ENCODE results near the gene TEKT2.

TEKT2 gene

DNA sequence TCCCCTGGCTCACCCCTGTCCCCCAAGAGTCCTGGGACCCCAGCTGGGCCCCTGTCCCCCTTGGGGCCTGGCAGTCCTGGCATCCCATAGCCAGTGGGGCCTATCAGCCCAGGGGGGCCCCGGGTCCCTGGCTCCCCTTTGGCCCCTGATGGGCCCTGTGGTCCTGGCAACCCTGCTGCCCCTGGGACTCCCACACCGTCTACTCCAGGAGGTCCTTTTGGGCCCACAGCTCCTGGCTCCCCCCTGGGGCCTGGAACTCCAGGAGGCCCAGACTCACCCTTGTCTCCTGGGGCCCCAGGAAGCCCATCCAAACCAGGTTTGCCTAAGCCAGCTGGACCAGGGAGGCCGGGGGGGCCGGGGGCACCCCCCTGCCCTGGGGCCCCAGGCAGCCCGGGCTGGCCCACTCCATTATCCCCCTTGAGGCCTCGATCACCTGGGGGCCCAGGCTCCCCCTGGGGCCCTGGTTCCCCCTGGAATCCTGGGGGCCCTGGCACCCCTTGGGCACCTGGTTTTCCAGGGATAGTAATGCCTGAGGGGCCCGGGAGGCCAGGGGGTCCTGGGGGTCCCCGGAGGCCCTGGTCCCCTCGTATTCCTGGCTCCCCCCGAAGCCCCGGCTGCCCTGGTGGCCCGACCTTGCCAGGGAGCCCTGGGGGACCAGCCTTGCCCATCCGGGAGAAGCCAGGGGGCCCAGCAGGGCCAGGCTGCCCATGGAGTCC is 14.9 kb downstream of the TEKT2 start:
- DNase-seq: no peak
- H2BK5ac ChIP-seq (ENCODE audit: low read depth, low read length, poor library complexity, severe bottlenecking): no peak overlapping the region
- H4K8ac ChIP-seq (ENCODE audit: low read length): no peak overlapping the region
- H3K18ac ChIP-seq (ENCODE audit: low read depth in 1 of 2, low read length in 2 of 2): no peak overlapping the region
- H3K79me1 ChIP-seq (replicated peaks; ENCODE audit: low read length, poor library complexity, severe bottlenecking): peaks cover 5% of the 10 kb centered on the region
- no peak overlapping the region for H3K23ac ChIP-seq (ENCODE audit: low read length in 2 of 2)
- no peak overlapping the region for H3K9ac ChIP-seq (ENCODE audit: low read length)
- no peak overlapping the region for H3K27ac ChIP-seq (ENCODE audit: low read length, poor library complexity, severe bottlenecking)
- peak overlapping the region; percentile 40 for H2AK5ac ChIP-seq (ENCODE audit: low read length, severe bottlenecking)
- H3K4me3 ChIP-seq (ENCODE audit: insufficient read depth in 1 of 2, low read depth in 1 of 2, low read length in 2 of 2): no peak overlapping the region
- H2AFZ ChIP-seq (ENCODE audit: low read depth, low read length): no peak overlapping the region
- H2BK120ac ChIP-seq (ENCODE audit: low read depth, low read length): peak overlapping the region; percentile 15
- no peak overlapping the region for H3K14ac ChIP-seq (ENCODE audit: low read length in 2 of 2)
- H2BK15ac ChIP-seq (ENCODE audit: low read depth, poor library complexity, severe bottlenecking): no peak overlapping the region
- H3K4me2 ChIP-seq (ENCODE audit: low read length, poor library complexity, severe bottlenecking): no peak overlapping the region
- H3K4me1 ChIP-seq (ENCODE audit: control insufficient read depth, insufficient read depth, low read depth, low read length): peaks cover 19% of the 10 kb centered on the region
- no peak overlapping the region for H4K91ac ChIP-seq (ENCODE audit: low read length)
- 91% methylated on average over 13 of the region's 13 CpGs for WGBS
- H2BK12ac ChIP-seq (ENCODE audit: low read length in 2 of 2): no peak overlapping the region
- peaks cover 22 to 50% of the 10 kb centered on the region in 2 experiments for H3K36me3 ChIP-seq (ENCODE audit: control insufficient read depth in 1 of 2, insufficient read depth in 2 of 2, low read depth in 1 of 2, low read length in 2 of 2)
- no peaks in the 10 kb centered on the region for H3K9me3 ChIP-seq (ENCODE audit: control insufficient read depth, low read length)
- no peaks in the 10 kb centered on the region for H3K27me3 ChIP-seq (ENCODE audit: control insufficient read depth in 1 of 2, insufficient read depth in 1 of 2, low read length in 2 of 2)
- no peak overlapping the region for H3K4ac ChIP-seq (ENCODE audit: low read depth in 1 of 2, low read length in 2 of 2)

- peak overlapping the region in 1 of 2 experiments; percentile 24 for H2BK12ac ChIP-seq (ENCODE audit: low read length in 2 of 2)
- H3K14ac ChIP-seq (ENCODE audit: low read length in 2 of 2): no peak overlapping the region
- no peak overlapping the region for H2AFZ ChIP-seq (ENCODE audit: low read depth, low read length)
- H3K18ac ChIP-seq (ENCODE audit: low read depth in 1 of 2, low read length in 2 of 2): peak overlapping the region in 1 of 2 experiments; percentile 1
- no peak overlapping the region for H4K91ac ChIP-seq (ENCODE audit: low read length)
- no peak overlapping the region for H3K27ac ChIP-seq (ENCODE audit: low read length, poor library complexity, severe bottlenecking)
- H2BK5ac ChIP-seq (ENCODE audit: low read depth, low read length, poor library complexity, severe bottlenecking): no peak overlapping the region
- peak overlapping the region; percentile 61 for H2AK5ac ChIP-seq (ENCODE audit: low read length, severe bottlenecking)
- H3K4me3 ChIP-seq (ENCODE audit: insufficient read depth in 1 of 2, low read depth in 1 of 2, low read length in 2 of 2): no peak overlapping the region
- H3K23ac ChIP-seq (ENCODE audit: low read length in 2 of 2): no peak overlapping the region
- peak; percentile 72 for DNase-seq
- H3K9ac ChIP-seq (ENCODE audit: low read length): peak overlapping the region; percentile 39
- peaks cover 11% of the 10 kb centered on the region for H3K4me1 ChIP-seq (ENCODE audit: control insufficient read depth, insufficient read depth, low read depth, low read length)
- H4K8ac ChIP-seq (ENCODE audit: low read length): peak overlapping the region; percentile 42
- H3K4me2 ChIP-seq (ENCODE audit: low read length, poor library complexity, severe bottlenecking): no peak overlapping the region
- peaks cover 16 to 40% of the 10 kb centered on the region in 2 experiments for H3K36me3 ChIP-seq (ENCODE audit: control insufficient read depth in 1 of 2, insufficient read depth in 2 of 2, low read depth in 1 of 2, low read length in 2 of 2)
- no peaks in the 10 kb centered on the region for H3K9me3 ChIP-seq (ENCODE audit: control insufficient read depth, low read length)
- H3K27me3 ChIP-seq (ENCODE audit: control insufficient read depth in 1 of 2, insufficient read depth in 1 of 2, low read length in 2 of 2): no peaks in the 10 kb centered on the region
- H3K79me1 ChIP-seq (replicated peaks; ENCODE audit: low read length, poor library complexity, severe bottlenecking): peaks cover 2% of the 10 kb centered on the region
- H3K4ac ChIP-seq (ENCODE audit: low read depth in 1 of 2, low read length in 2 of 2): no peak overlapping the region
- WGBS: 52% methylated on average over 17 of the region's 18 CpGs
- H2BK15ac ChIP-seq (ENCODE audit: low read depth, poor library complexity, severe bottlenecking): peak overlapping the region; percentile 26
- no peak overlapping the region for H2BK120ac ChIP-seq (ENCODE audit: low read depth, low read length)
Measured at GRCh38 chr1:36099681-36100341, 15.9 kb downstream of the TEKT2 start.

- H3K4me1 ChIP-seq (ENCODE audit: control insufficient read depth, insufficient read depth, low read depth, low read length): peaks cover 9% of the 10 kb centered on the region
- H2BK12ac ChIP-seq (ENCODE audit: low read length in 2 of 2): no peak overlapping the region
- H2BK120ac ChIP-seq (ENCODE audit: low read depth, low read length): no peak overlapping the region
- no peak overlapping the region for H4K8ac ChIP-seq (ENCODE audit: low read length)
- H2AFZ ChIP-seq (ENCODE audit: low read depth, low read length): no peak overlapping the region
- no peak for DNase-seq
- no peak overlapping the region for H2BK15ac ChIP-seq (ENCODE audit: low read depth, poor library complexity, severe bottlenecking)
- 82% methylated on average over 6 of the region's 6 CpGs for WGBS
- no peaks in the 10 kb centered on the region for H3K9me3 ChIP-seq (ENCODE audit: control insufficient read depth, low read length)
- H3K27ac ChIP-seq (ENCODE audit: low read length, poor library complexity, severe bottlenecking): no peak overlapping the region
- no peak overlapping the region for H3K18ac ChIP-seq (ENCODE audit: low read depth in 1 of 2, low read length in 2 of 2)
- H3K4ac ChIP-seq (ENCODE audit: low read depth in 1 of 2, low read length in 2 of 2): no peak overlapping the region
- no peak overlapping the region for H3K4me3 ChIP-seq (ENCODE audit: insufficient read depth in 1 of 2, low read depth in 1 of 2, low read length in 2 of 2)
- no peak overlapping the region for H2AK5ac ChIP-seq (ENCODE audit: low read length, severe bottlenecking)
- H3K4me2 ChIP-seq (ENCODE audit: low read length, poor library complexity, severe bottlenecking): no peak overlapping the region
- H3K14ac ChIP-seq (ENCODE audit: low read length in 2 of 2): no peak overlapping the region
- no peak overlapping the region for H4K91ac ChIP-seq (ENCODE audit: low read length)
- H3K36me3 ChIP-seq (ENCODE audit: control insufficient read depth in 1 of 2, insufficient read depth in 2 of 2, low read depth in 1 of 2, low read length in 2 of 2): peaks cover 11 to 38% of the 10 kb centered on the region in 2 experiments
- no peak overlapping the region for H2BK5ac ChIP-seq (ENCODE audit: low read depth, low read length, poor library complexity, severe bottlenecking)
- no peaks in the 10 kb centered on the region for H3K27me3 ChIP-seq (ENCODE audit: control insufficient read depth in 1 of 2, insufficient read depth in 1 of 2, low read length in 2 of 2)
- H3K79me1 ChIP-seq (replicated peaks; ENCODE audit: low read length, poor library complexity, severe bottlenecking): no peaks in the 10 kb centered on the region
- no peak overlapping the region for H3K23ac ChIP-seq (ENCODE audit: low read length in 2 of 2)
- H3K9ac ChIP-seq (ENCODE audit: low read length): peak overlapping the region; percentile 39
Measured at GRCh38 chr1:36100376-36100775, 16.5 kb downstream of the TEKT2 start.

DNA sequence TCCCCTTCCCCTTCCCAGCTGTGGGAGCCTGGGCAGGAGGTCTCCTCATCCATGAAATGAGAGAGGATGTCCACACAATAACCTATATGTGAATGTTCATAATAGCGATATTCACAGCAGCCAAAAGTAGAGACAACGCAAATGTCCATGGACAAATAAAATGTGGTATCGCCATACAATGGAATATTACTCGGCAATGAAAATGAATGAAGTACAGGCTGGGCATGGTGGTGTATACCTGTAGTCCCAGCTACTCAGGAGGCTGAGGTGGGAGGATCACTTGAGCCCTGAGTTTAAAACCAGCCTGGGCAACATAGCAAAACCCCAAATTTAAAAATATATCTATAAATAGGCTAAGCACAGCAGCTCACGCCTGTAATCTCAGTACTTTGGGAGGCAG is 17.7 kb downstream of the TEKT2 start:
- H3K79me1 ChIP-seq (replicated peaks; ENCODE audit: low read length, poor library complexity, severe bottlenecking): no peaks in the 10 kb centered on the region
- 97% methylated on average over 4 of the region's 5 CpGs for WGBS
- H3K4ac ChIP-seq (ENCODE audit: low read depth in 1 of 2, low read length in 2 of 2): no peak overlapping the region

More for the DNA sequence above, 17.7 kb downstream of the TEKT2 start:
- H3K9me3 ChIP-seq (ENCODE audit: control insufficient read depth, low read length): no peaks in the 10 kb centered on the region
- no peak overlapping the region for H3K9ac ChIP-seq (ENCODE audit: low read length)
- no peak overlapping the region for H3K4me2 ChIP-seq (ENCODE audit: low read length, poor library complexity, severe bottlenecking)
- no peak overlapping the region for H3K23ac ChIP-seq (ENCODE audit: low read length in 2 of 2)
- H2AFZ ChIP-seq (ENCODE audit: low read depth, low read length): no peak overlapping the region
- H2BK15ac ChIP-seq (ENCODE audit: low read depth, poor library complexity, severe bottlenecking): no peak overlapping the region
- H3K4me3 ChIP-seq (ENCODE audit: insufficient read depth in 1 of 2, low read depth in 1 of 2, low read length in 2 of 2): no peak overlapping the region
- no peak overlapping the region for H3K14ac ChIP-seq (ENCODE audit: low read length in 2 of 2)
- H3K36me3 ChIP-seq (ENCODE audit: control insufficient read depth in 1 of 2, insufficient read depth in 2 of 2, low read depth in 1 of 2, low read length in 2 of 2): peaks cover 0 to 27% of the 10 kb centered on the region in 2 experiments
- no peak overlapping the region for H3K18ac ChIP-seq (ENCODE audit: low read depth in 1 of 2, low read length in 2 of 2)
- peaks cover 15% of the 10 kb centered on the region for H3K4me1 ChIP-seq (ENCODE audit: control insufficient read depth, insufficient read depth, low read depth, low read length)
- no peak for DNase-seq
- H3K27ac ChIP-seq (ENCODE audit: low read length, poor library complexity, severe bottlenecking): no peak overlapping the region
- no peak overlapping the region for H2AK5ac ChIP-seq (ENCODE audit: low read length, severe bottlenecking)
- no peak overlapping the region for H4K91ac ChIP-seq (ENCODE audit: low read length)
- H2BK120ac ChIP-seq (ENCODE audit: low read depth, low read length): no peak overlapping the region
- no peaks in the 10 kb centered on the region for H3K27me3 ChIP-seq (ENCODE audit: control insufficient read depth in 1 of 2, insufficient read depth in 1 of 2, low read length in 2 of 2)
- no peak overlapping the region for H2BK12ac ChIP-seq (ENCODE audit: low read length in 2 of 2)
- H2BK5ac ChIP-seq (ENCODE audit: low read depth, low read length, poor library complexity, severe bottlenecking): no peak overlapping the region
- H4K8ac ChIP-seq (ENCODE audit: low read length): no peak overlapping the region

Data from mesenchymal stem cell (in vitro differentiated cells and primary cell).